AG08395 (cell line): ENCODE measurements around the gene SENP1.
A peak's percentile ranks its signal among the peaks of the same experiment; 100 is the strongest.

Source experiments
- DNase-seq: peaks from one replicate; pipeline ENCODE4 v3.0.0; 2012; ENCODE audit warnings: mixed read lengths, low spot score

The SENP1 gene

DNA sequence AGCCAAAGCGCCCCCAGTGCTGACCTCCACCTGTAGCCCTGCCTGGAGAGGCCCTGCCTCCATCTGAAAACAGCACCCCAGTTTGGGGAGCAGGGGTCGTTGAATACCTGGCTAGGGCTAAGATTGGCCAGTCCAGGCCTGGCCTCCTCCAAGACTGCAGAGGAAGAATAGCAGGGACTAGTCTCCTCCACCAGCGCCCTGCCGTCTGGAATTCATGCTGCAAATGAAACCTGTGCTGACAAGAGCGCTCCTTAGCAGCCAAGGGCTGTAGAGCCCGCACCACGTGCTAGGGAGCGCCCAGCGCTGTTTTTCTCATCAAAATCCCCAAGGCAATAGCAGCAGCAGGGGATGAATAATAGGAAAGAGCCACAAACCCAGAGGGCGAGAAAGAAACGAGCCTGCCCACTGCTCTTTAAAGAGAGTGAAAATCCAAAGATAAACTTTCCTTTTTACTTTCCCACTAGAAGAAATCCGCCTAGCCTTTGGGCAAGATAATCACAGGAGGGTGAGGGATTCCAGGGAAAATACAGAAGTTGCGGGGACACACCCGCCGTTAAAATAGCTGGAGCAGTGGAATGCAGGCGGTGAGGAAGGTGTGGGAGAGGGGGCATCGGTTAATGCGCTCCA lies 104.9 kb downstream of the SENP1 start:
- DNase-seq, result peak; percentile 79

DNA sequence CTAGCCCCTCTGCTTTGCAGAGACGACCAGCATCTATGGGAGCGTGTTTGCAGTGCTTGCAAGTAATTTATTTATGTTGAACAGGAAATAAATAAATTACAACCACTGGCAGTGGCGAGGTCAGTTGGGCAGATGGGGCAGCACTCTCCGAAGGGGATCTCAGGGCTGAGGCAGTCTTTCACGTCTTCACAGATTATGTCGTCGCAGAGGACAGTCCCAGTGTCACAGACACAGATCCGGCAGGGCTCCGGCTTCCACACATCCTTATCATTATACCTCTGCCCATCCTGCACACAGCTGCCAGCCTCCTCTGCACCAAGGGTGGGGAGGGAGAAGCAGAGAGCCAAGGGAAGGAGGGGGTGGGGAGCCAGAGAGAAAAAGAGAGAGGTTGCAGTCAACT lies 106.1 kb downstream of the SENP1 start:
- DNase-seq, result no peak

- no peak for DNase-seq
Observed at GRCh38 chr12:47997321-47997720, 108.6 kb downstream of the SENP1 start.

DNA sequence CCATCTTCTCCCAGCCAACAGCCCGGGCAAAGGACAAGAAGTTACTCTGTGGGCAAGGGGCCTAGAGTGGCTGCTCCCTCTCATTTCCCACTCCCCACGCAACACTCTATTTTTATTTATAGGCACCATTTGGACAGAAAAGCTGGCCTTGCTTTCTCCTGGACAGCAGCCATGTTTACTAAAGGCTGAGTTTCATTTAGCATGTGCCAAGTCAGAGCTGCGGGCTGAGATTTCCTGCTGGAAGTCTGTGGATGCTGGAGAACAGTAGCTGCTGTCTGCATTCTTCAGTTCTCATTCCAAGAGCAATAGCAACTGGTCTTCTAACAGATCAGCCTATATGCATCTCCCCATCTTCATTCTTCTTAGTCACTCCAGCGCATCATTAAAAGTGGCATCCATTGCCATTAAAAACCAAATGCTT lies 109.9 kb downstream of the SENP1 start:
- peak; percentile 58 for DNase-seq

DNA sequence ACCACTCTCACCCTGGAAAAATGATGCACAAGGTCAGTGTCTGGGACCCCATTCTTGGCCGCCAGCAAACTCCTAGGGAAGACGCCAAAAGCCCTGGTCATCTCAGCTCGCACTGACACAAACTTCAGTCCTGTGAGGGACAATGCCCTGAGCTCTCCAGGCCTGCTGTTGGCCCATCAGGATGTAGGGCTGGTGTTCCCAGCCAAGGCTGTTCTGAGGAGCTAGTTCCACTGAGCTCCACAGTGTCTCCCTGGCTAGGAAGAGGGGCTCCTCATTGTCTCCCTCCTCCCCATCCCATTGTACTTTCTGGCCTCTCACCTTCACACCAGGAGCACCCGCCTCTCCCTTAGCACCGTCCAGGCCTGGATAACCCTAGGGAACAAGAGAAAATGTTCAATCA lies 112.4 kb downstream of the SENP1 start:
- no peak for DNase-seq
